DND-41 (cell line): Measurements from ENCODE around the gene RBP5.

Experiments
- CTCF ChIP-seq: IDR thresholded peaks from 2 replicates; pipeline ENCODE4 v1.5.1; 2012; ENCODE audit warnings: borderline replicate concordance, low read length, moderate library complexity, mild to moderate bottlenecking; ENCODE audit not compliant: poor library complexity, severe bottlenecking; ENCODE audit errors: extremely low read depth
- EZH2 ChIP-seq: IDR thresholded peaks from 3 replicates; pipeline ENCODE4 v1.6.1; 2012; ENCODE audit warnings: borderline replicate concordance, low read depth, mild to moderate bottlenecking, moderate library complexity, low read length, inconsistent platforms; ENCODE audit not compliant: severe bottlenecking

DNA sequence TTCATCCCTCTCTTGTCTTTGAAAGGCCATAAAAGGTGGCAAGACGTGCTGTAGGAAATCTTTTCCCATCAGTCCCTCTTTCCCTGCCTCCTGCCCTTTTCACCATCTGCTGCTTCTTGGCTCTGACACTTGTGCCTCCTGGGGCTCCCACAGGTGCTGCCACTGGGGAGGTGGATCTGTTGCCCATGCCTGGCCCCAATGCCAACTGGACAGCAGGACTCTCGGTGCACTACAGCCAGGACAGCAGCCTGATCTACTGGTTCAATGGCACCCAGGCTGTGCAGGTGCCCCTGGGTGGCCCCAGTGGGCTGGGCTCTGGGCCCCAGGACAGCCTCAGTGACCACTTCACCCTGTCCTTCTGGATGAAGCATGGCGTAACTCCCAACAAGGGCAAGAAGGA, 8.0 kb upstream of the RBP5 start:
- TF ChIP-seq CTCF, result no peak
- TF ChIP-seq EZH2, result no peak
